ENCODE data around the gene NPAS3. TPM values are rescaled to one million over a fixed set of nuclear protein-coding genes. Genes with fewer than 3 reads are reported as not detected.

NPAS3 gene
- total RNA-seq, 2 donors from 2014 or later: 2.4 TPM

- intact Hi-C loops (cut with DNase I): no loop called here
- ATAC-seq (no peak), DNase-seq (no peak)
Measured at GRCh38 chr14:33126433-33126832, 187.8 kb downstream of the NPAS3 start.

DNA sequence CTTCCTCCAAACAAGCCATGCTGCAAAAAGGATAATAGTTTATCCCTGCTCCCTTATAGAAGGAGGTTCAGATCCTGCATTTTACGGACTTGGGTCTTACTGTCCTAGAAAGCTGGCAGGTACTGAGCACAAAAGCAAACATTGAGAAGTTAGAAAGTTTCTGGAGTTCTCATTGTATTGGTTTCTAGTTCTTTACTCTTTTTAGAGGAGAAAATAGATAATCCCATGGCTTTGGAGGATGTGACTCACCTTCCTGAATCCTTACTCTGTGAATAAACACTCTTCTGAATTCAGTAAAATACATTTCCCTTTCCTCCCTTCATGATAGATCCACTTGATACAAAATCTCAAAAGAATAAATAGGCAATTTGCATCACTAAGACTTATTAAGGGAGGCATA is 188.9 kb downstream of the NPAS3 start:
- DNase-seq: no peak
- no peak for ATAC-seq
- intact Hi-C loops (cut with DNase I): no loop called here

GRCh38 chr14:33131801-33132200 is 193.1 kb downstream of the NPAS3 start:
- intact Hi-C loops (cut with DNase I): no loop called here
- ATAC-seq: no peak

DNA sequence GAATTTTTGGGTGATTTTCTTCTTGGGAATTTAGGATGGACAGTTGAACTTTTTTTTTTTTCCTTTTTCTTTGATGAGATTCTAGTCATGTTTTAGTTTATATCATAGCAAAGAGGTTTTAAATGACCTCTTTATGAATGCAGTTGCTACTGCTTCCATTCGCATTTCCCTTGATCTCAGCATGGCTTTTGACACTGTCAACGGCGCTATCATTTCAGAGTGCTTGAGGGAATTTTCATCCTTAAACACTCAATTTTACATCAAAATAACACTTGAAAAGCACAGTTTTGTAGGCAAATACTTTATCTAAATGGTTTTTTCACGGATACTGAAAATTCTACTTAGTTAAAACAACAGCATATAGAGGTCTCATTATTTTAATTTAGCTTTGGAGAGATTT is 195.5 kb downstream of the NPAS3 start:
- intact Hi-C loops (cut with DNase I): no loop called here
- DNase-seq (no peak), ATAC-seq (no peak)

More at GRCh38 chr14:33131801-33132200, 193.1 kb downstream of the NPAS3 start:
- DNase-seq: no peak

GRCh38 chr14:33134975-33135374 is 196.3 kb downstream of the NPAS3 start:
- ATAC-seq: no peak
- no peak for DNase-seq
- intact Hi-C loops (cut with DNase I): no loop called here

- ATAC-seq (no peak), DNase-seq (no peak)
- intact Hi-C loops (cut with DNase I): no loop called here
Measured at GRCh38 chr14:33150666-33151428, 212.2 kb downstream of the NPAS3 start.

- DNase-seq: no peak
- ATAC-seq: no peak
- intact Hi-C loops (cut with DNase I): no loop called here
Measured at GRCh38 chr14:33163109-33163508, 224.4 kb downstream of the NPAS3 start.

DNA sequence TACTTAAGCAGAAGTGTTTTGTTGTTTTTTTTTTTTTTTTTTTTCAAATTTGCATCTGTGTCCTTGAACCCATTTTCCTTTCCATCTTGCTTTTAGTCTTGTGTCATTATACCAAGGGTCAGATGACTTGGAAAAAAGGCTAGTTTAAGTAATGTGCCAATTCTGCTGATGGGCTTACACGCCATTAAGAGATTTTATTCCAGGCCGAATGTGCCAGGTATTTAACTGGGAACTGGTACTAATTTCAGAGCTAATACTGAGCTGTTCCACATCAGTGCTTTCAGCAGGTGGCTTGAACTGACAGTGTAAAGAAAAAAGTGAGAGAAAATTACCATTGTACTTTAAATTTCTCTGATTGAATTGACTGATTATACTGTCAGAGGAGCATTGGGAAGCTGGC is 224.9 kb downstream of the NPAS3 start:
- ATAC-seq (no peak), DNase-seq (no peak)
- intact Hi-C loops (cut with DNase I): no loop called here

DNA sequence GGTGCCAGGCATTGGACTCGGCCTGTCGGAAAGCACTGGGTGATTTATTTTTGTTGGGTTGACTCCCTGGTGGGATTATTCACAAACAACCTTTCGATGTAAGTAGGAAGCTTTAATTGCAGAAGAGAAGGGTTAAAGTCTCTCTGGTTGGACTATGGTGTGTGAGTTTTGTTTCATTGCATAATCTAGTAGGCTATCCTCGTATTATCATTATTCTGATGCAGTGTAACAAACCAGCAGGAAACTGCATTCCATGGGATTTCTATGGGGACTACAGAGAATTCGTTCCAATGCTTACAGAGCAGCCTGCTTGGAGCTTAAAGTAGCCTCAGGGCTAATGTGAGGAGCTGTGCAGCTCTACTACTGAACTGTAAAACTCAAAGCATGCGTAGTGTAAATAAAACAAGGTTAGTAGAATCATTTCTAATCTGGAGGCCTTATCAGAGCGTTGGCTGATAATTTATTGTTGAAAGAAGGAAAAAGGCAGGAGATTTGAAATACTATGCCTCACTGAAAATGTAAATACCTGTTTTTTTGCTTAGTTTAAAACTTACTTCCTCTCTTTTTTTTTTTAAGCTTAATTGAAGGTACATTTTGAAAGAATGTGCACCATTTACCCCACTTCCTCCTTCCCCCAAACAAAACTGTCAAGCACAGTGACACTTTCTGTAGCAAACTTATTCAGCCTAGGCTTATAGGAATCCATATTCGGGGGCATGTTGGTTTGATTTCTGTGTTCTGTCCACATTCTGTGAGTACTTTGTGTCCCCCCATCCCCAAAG is 226.7 kb downstream of the NPAS3 start:
- ATAC-seq (peak in 1 of 2 donors; percentile 53), DNase-seq (no peak)
- intact Hi-C loops (cut with DNase I): no loop called here

- intact Hi-C loops (cut with DNase I): no loop called here
- DNase-seq: no peak
- no peak for ATAC-seq
Measured at GRCh38 chr14:33165926-33166289, 227.2 kb downstream of the NPAS3 start.

- ATAC-seq (no peak), DNase-seq (no peak)
- intact Hi-C loops (cut with DNase I): no loop called here
Measured at GRCh38 chr14:33175951-33176350, 237.3 kb downstream of the NPAS3 start.

- intact Hi-C loops (cut with DNase I): no loop called here
- no peak for ATAC-seq
Measured at GRCh38 chr14:33184587-33184986, 245.9 kb downstream of the NPAS3 start.

GRCh38 chr14:33186656-33187055 is 248.0 kb downstream of the NPAS3 start:
- DNase-seq: no peak
- intact Hi-C loops (cut with DNase I): no loop called here
- no peak for ATAC-seq

More at GRCh38 chr14:33184587-33184986, 245.9 kb downstream of the NPAS3 start:
- no peak for DNase-seq

DNA sequence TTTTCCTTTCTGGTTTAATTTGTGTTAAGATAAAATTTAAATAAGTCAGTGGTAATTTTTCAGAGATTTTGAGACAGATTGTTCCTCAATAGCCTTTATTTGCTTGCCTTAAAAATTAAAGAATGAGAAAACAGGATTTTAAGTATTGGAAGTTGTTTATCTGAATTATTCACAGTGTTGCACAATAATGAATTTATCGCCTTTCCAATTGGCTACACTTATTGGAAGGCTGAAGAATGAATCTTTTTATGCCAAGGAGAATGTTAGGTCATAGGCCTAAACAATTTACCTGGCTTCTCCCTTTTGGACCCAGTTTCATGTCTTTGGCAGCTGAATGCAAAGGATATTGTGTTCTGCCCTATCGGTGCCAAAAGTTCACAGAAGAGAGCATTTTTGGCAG is 250.2 kb downstream of the NPAS3 start:
- intact Hi-C loops (cut with DNase I): no loop called here
- no peak for DNase-seq
- no peak for ATAC-seq

DNA sequence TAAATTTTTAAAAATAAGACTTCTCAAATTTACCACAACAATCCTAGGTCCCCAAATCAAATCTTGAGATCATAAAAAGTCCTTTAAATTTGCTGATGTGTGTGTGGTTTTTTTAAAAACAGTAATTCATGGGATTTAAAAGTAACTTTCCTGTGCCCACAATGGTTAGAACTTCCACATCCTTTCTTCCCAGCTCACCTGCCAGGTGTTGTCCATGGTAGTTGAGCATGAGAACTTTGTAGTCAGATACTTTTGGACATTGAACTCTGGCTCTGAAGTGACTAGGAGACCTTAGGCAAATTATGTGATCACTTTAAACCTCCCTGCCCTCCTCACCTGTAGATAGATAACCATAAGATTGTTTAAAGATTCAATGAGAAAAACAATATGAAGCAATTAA is 253.2 kb downstream of the NPAS3 start:
- ATAC-seq: no peak
- intact Hi-C loops (cut with DNase I): no loop called here
- DNase-seq: no peak

GRCh38 chr14:33194551-33194950 is 255.9 kb downstream of the NPAS3 start:
- ATAC-seq (no peak), DNase-seq (no peak)
- intact Hi-C loops (cut with DNase I): no loop called here

GRCh38 chr14:33198684-33199083 is 260.0 kb downstream of the NPAS3 start:
- no peak for ATAC-seq
- intact Hi-C loops (cut with DNase I): no loop called here
- DNase-seq: no peak

DNA sequence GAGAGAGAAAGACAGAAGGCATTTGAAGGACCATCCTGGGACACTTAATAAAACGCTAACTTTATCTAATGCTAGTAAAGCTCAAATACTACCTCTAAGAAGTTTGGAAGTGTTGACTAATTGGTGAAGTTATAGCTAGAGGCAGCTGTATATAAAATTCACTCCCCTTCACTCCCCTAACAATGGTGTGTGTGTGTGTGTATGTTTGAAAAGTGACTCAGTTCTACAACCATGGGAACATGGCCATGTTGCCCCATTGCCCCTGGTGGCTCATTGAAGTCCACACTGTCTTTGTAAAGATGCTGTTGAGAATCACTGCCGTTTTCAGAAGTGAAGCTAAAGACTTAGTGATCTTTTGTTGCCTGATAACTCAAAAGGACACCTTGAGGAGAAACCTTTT is 262.4 kb downstream of the NPAS3 start:
- intact Hi-C loops (cut with DNase I): no loop called here
- no peak for DNase-seq
- ATAC-seq: no peak

- intact Hi-C loops (cut with DNase I): no loop called here
- ATAC-seq: no peak
- DNase-seq: no peak
Measured at GRCh38 chr14:33206981-33207380, 268.3 kb downstream of the NPAS3 start.

DNA sequence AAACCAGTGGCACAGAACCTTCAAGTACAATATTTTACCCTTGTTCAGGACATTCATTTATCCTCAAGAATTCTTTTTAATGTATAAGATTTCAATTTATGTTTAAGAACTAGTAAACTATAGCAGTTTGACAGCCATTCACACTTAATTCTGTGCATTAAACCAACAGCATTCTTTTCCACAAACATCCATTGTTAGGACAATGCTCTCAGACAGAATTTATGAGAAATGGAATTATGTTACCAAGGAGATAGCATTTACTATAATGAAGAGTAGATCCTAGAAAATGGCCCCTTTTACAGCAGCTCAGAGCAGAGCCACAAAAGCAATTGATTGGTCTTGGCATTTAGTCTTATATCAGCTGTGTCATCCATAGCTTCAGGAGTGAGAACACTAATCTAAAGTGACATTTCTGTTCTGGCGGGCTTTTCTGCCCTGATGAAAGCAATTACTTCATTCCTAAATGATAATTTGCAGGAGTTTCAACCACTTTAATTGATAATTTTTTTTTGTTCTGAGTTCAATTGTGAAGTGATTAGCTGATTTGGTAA is 268.9 kb downstream of the NPAS3 start:
- DNase-seq: no peak
- intact Hi-C loops (cut with DNase I): no loop called here
- no peak for ATAC-seq

GRCh38 chr14:33210311-33210710 is 271.6 kb downstream of the NPAS3 start:
- ATAC-seq (no peak), DNase-seq (no peak)
- intact Hi-C loops (cut with DNase I): no loop called here

All from left cardiac atrium (tissue), 4 donors.